Measurements from ENCODE around the gene SEMA5A. TPM values are rescaled to one million over a fixed set of nuclear protein-coding genes. Genes with fewer than 3 reads are reported as not detected.
A peak's percentile ranks its signal among the peaks of the same experiment; 100 is the strongest.

The SEMA5A gene
- total RNA-seq, 1 donor from 2014 or later: 189 TPM

GRCh38 chr5:9499498-9499876, 46.4 kb downstream of the SEMA5A start:
- no peaks in the 10 kb centered on the region for H3K36me3 Mint-ChIP-seq (ENCODE audit: unreplicated experiment)
- H3K27me3 Mint-ChIP-seq (ENCODE audit: unreplicated experiment): no peaks in the 10 kb centered on the region
- TF ChIP-seq CTCF (IDR thresholded peaks at IDR 0.05): no peak
- peaks cover 48% of the 10 kb centered on the region for H3K4me1 Mint-ChIP-seq (ENCODE audit: unreplicated experiment)
- H3K27ac Mint-ChIP-seq (ENCODE audit: unreplicated experiment): no peak overlapping the region
- H3K9me3 Mint-ChIP-seq (ENCODE audit: unreplicated experiment): no peaks in the 10 kb centered on the region
- H3K4me3 Mint-ChIP-seq (ENCODE audit: unreplicated experiment): no peak overlapping the region
- DNase-seq (ENCODE audit: extremely low spot score, unreplicated experiment): no peak

GRCh38 chr5:9498541-9499497, 47.1 kb downstream of the SEMA5A start:
- Mint-ChIP-seq H3K27me3 (ENCODE audit: unreplicated experiment) (no peaks in the 10 kb centered on the region), H3K9me3 (ENCODE audit: unreplicated experiment) (no peaks in the 10 kb centered on the region), H3K4me1 (ENCODE audit: unreplicated experiment) (peaks cover 54% of the 10 kb centered on the region), H3K27ac (ENCODE audit: unreplicated experiment) (no peak overlapping the region), H3K36me3 (ENCODE audit: unreplicated experiment) (no peaks in the 10 kb centered on the region), H3K4me3 (ENCODE audit: unreplicated experiment) (no peak overlapping the region)
- no peak for DNase-seq (ENCODE audit: extremely low spot score, unreplicated experiment)
- peak; percentile 46 for TF ChIP-seq CTCF (IDR thresholded peaks at IDR 0.05)

- H3K4me1 Mint-ChIP-seq (ENCODE audit: unreplicated experiment): peaks cover 49% of the 10 kb centered on the region
- no peak for DNase-seq (ENCODE audit: extremely low spot score, unreplicated experiment)
- H3K27ac Mint-ChIP-seq (ENCODE audit: unreplicated experiment): no peak overlapping the region
- TF ChIP-seq CTCF (IDR thresholded peaks at IDR 0.05): no peak
- H3K27me3 Mint-ChIP-seq (ENCODE audit: unreplicated experiment): no peaks in the 10 kb centered on the region
- no peaks in the 10 kb centered on the region for H3K36me3 Mint-ChIP-seq (ENCODE audit: unreplicated experiment)
- peaks cover 3% of the 10 kb centered on the region for H3K9me3 Mint-ChIP-seq (ENCODE audit: unreplicated experiment)
- no peak overlapping the region for H3K4me3 Mint-ChIP-seq (ENCODE audit: unreplicated experiment)
Measured at GRCh38 chr5:9497347-9497746, 48.5 kb downstream of the SEMA5A start.

GRCh38 chr5:9496801-9497200, 49.1 kb downstream of the SEMA5A start:
- H3K4me3 Mint-ChIP-seq (ENCODE audit: unreplicated experiment): no peak overlapping the region
- H3K27ac Mint-ChIP-seq (ENCODE audit: unreplicated experiment): no peak overlapping the region
- TF ChIP-seq CTCF (IDR thresholded peaks at IDR 0.05): no peak
- peaks cover 1% of the 10 kb centered on the region for H3K36me3 Mint-ChIP-seq (ENCODE audit: unreplicated experiment)
- H3K27me3 Mint-ChIP-seq (ENCODE audit: unreplicated experiment): no peaks in the 10 kb centered on the region
- peaks cover 8% of the 10 kb centered on the region for H3K9me3 Mint-ChIP-seq (ENCODE audit: unreplicated experiment)
- DNase-seq (ENCODE audit: extremely low spot score, unreplicated experiment): no peak
- H3K4me1 Mint-ChIP-seq (ENCODE audit: unreplicated experiment): peaks cover 44% of the 10 kb centered on the region

GRCh38 chr5:9495121-9495520, 50.8 kb downstream of the SEMA5A start:
- TF ChIP-seq CTCF (IDR thresholded peaks at IDR 0.05): no peak
- no peak for DNase-seq (ENCODE audit: extremely low spot score, unreplicated experiment)
- no peak overlapping the region for H3K4me3 Mint-ChIP-seq (ENCODE audit: unreplicated experiment)
- no peaks in the 10 kb centered on the region for H3K27me3 Mint-ChIP-seq (ENCODE audit: unreplicated experiment)
- peaks cover 27% of the 10 kb centered on the region for H3K4me1 Mint-ChIP-seq (ENCODE audit: unreplicated experiment)
- peak overlapping the region; percentile 43 for H3K27ac Mint-ChIP-seq (ENCODE audit: unreplicated experiment)
- peaks cover 9% of the 10 kb centered on the region for H3K9me3 Mint-ChIP-seq (ENCODE audit: unreplicated experiment)
- H3K36me3 Mint-ChIP-seq (ENCODE audit: unreplicated experiment): peaks cover 2% of the 10 kb centered on the region
